Keratinocyte (primary cell): Measurements from ENCODE around the gene MAGI1. TPM values are rescaled to one million over a fixed set of nuclear protein-coding genes. Genes with fewer than 3 reads are reported as not detected.

Experiments
- DNase-seq: peaks from one replicate; pipeline ENCODE4 v3.0.0-alpha.2; 2011; ENCODE audit warnings: low read depth, missing footprints, low spot score
- FAIRE-seq: peaks from 2 replicates; lab custom pipeline; 2011; peaks lifted over from hg19 to GRCh38; lab: Jason Lieb, UNC
- H2AFZ ChIP-seq: 2 replicates; pipeline ENCODE4 v1.6.0; 2012; ENCODE audit warnings: low read length, control low read depth, inconsistent platforms; ENCODE audit not compliant: control insufficient read depth
- H3K27ac ChIP-seq: 2 replicates; pipeline ENCODE4 v1.5.1; 2011; ENCODE audit warnings: low read length; ENCODE audit not compliant: control insufficient read depth, insufficient read depth
- H3K27me3 ChIP-seq: 3 replicates; pipeline ENCODE4 v1.6.0; 2011; ENCODE audit warnings: low read length; ENCODE audit not compliant: control insufficient read depth, insufficient read depth; ENCODE audit errors: extremely low read depth
- H3K36me3 ChIP-seq, 2 experiments: 2 replicates in 1 of 2; 3 replicates in 1 of 2; pipeline ENCODE4 v1.5.1; 2011; ENCODE audit warnings: low read length in 2 of 2, mild to moderate bottlenecking in 1 of 2; ENCODE audit not compliant: control insufficient read depth in 2 of 2, insufficient read depth in 2 of 2; ENCODE audit errors: extremely low read depth in 1 of 2
- H3K4me1 ChIP-seq: 3 replicates; pipeline ENCODE4 v1.5.1; 2011; ENCODE audit warnings: low read length; ENCODE audit not compliant: control insufficient read depth, insufficient read depth; ENCODE audit errors: extremely low read depth
- H3K4me2 ChIP-seq: 3 replicates; pipeline ENCODE4 v1.6.0; 2011; ENCODE audit warnings: low read depth, low read length; ENCODE audit not compliant: control insufficient read depth, insufficient read depth; ENCODE audit errors: extremely low read depth
- H3K4me3 ChIP-seq, 3 experiments: fragments of 200-600 bp in 1 of 3; sonication (generic) in 1 of 3; 2 replicates in 2 of 3; 3 replicates in 1 of 3; pipeline ENCODE4 v1.5.1; 2011 to 2016; ENCODE audit warnings: low read length in 3 of 3, mild to moderate bottlenecking in 3 of 3, control low read depth in 2 of 3, inconsistent platforms in 1 of 3, low read depth in 1 of 3, mixed read lengths in 1 of 3, mixed run types in 1 of 3, moderate library complexity in 1 of 3; ENCODE audit not compliant: control insufficient read depth in 2 of 3, insufficient read depth in 2 of 3; ENCODE audit errors: extremely low read depth in 1 of 3
- H3K79me2 ChIP-seq: 2 replicates; pipeline ENCODE4 v1.6.0; 2012; ENCODE audit warnings: low read length; ENCODE audit not compliant: control insufficient read depth, insufficient read depth
- H3K9ac ChIP-seq: 3 replicates; pipeline ENCODE4 v1.6.0; 2011; ENCODE audit warnings: low read length; ENCODE audit not compliant: control insufficient read depth, insufficient read depth; ENCODE audit errors: extremely low read depth
- H3K9me1 ChIP-seq: 3 replicates; pipeline ENCODE4 v1.6.0; 2011; ENCODE audit warnings: low read length; ENCODE audit not compliant: control insufficient read depth, insufficient read depth; ENCODE audit errors: extremely low read depth
- H3K9me3 ChIP-seq: 2 replicates; pipeline ENCODE4 v1.5.1; 2012; ENCODE audit warnings: low read depth, low read length; ENCODE audit not compliant: control insufficient read depth
- H4K20me1 ChIP-seq: 3 replicates; pipeline ENCODE4 v1.6.0; 2011; ENCODE audit warnings: low read length; ENCODE audit not compliant: control insufficient read depth, insufficient read depth; ENCODE audit errors: extremely low read depth
- EZH2 ChIP-seq: IDR thresholded peaks from one replicate; pipeline ENCODE4 v1.6.1; 2012; ENCODE audit warnings: inconsistent platforms, mild to moderate bottlenecking, low read length, moderate library complexity
- dilution Hi-C: fragments of 300-500 bp; cut with MboI; formaldehyde crosslinking; loops from one replicate; pipeline ENCODE4 v1.7.0; 2020; ENCODE audit warnings: low sequenced_read_pairs; ENCODE audit not compliant: extremely low pct_ligation_motif_present
- polyA plus RNA-seq, 5 experiments: library from polyadenylated mRNA; depleted of rRNA in 3 of 5; stranded (reverse) in 3 of 5; stranded (forward) in 1 of 5; unstranded in 1 of 5; fragments of >200 nt; gene quantifications; 1 replicate in 1 of 5; 2 replicates in 3 of 5; 3 replicates in 1 of 5; pipeline versions ENCODE4 v1.2.1 to v1.2.3, GENCODE V29; 2011 to 2012; ENCODE audit warnings: missing spikeins in 2 of 5, low read depth in 1 of 5, low replicate concordance in 1 of 5
- TF ChIP-seq, protein P1 (sequence below), 3 experiments: IDR thresholded peaks in 1 of 3; conservative IDR thresholded peaks in 1 of 3; optimal IDR thresholded peaks in 1 of 3; 2 replicates in 2 of 3; 3 replicates in 1 of 3; pipeline versions ENCODE3 to v1.5.1; 2011; ENCODE audit warnings: low read length in 3 of 3, mild to moderate bottlenecking in 3 of 3, moderate library complexity in 2 of 3, control low read depth in 1 of 3, inconsistent platforms in 1 of 3; ENCODE audit not compliant: insufficient read depth in 2 of 3; ENCODE audit errors: extremely low read depth in 1 of 3

MAGI1 gene
- polyA plus RNA-seq, 1 donor (not counting 4 experiments of a cell fraction or from before 2014, with no cell fraction given): 10.9 TPM

DNA sequence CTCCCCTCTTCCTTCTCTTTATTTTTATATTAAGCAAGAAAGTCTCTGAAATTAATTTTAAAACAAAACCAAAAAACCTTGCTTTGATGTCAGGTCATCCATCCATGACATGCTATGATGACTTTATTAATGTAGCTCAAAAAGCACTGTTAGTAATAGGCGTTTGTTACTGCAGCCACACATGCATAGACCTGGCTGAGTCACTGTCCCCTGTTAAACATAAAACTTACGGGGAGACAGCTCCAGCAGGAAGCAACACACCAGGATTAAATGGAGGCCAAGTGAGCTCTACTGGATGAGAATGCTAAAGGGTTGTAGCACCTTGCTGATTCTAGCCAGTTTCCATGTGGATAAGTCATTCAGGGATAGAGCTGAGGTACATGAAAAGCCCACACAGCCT is 661.1 kb downstream of the MAGI1 start:
- Histone ChIP-seq H3K9ac (no peak overlapping the region), H3K4me2 (no peak overlapping the region), H3K27me3 (no peaks in the 10 kb centered on the region), H3K27ac (no peak overlapping the region), H3K9me1 (no peaks in the 10 kb centered on the region), H2AFZ (no peak overlapping the region), H3K36me3 (peaks cover 0 to 7% of the 10 kb centered on the region in 2 experiments), H3K79me2 (no peaks in the 10 kb centered on the region), H3K4me3 (no peak overlapping the region), H3K4me1 (no peaks in the 10 kb centered on the region), H4K20me1 (no peaks in the 10 kb centered on the region), H3K9me3 (no peaks in the 10 kb centered on the region)
- no peak for DNase-seq
- FAIRE-seq: no peak
- TF ChIP-seq EZH2: no peak
- dilution Hi-C loops: no loop called here

DNA sequence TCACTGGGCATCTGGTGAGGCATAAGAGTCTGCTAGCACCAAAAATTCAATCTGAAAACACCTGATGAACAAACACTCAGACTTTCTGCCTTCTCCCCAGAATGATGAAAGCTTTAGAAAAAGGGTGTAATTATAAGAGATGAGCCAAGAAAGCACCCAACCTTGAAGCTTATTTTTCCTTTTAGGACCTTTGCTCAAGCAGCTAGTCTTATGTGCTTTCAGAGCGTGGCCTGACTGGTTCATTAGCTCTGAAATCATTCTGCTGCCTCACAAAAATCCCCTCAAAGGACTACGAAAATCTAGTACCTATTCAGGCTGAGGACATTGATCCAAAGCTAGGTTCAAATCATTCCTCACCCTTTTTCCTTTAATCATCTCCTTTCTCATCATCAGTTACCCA is 662.3 kb downstream of the MAGI1 start:
- no peak overlapping the region for H3K27ac ChIP-seq
- FAIRE-seq (no peak), DNase-seq (no peak)
- no peak overlapping the region for H2AFZ ChIP-seq
- no peaks in the 10 kb centered on the region for H3K27me3 ChIP-seq
- no peak overlapping the region for H3K4me2 ChIP-seq
- H3K9me1 ChIP-seq: no peaks in the 10 kb centered on the region
- H3K4me1 ChIP-seq: no peaks in the 10 kb centered on the region
- TF ChIP-seq EZH2: no peak
- TF ChIP-seq, protein P1, sequence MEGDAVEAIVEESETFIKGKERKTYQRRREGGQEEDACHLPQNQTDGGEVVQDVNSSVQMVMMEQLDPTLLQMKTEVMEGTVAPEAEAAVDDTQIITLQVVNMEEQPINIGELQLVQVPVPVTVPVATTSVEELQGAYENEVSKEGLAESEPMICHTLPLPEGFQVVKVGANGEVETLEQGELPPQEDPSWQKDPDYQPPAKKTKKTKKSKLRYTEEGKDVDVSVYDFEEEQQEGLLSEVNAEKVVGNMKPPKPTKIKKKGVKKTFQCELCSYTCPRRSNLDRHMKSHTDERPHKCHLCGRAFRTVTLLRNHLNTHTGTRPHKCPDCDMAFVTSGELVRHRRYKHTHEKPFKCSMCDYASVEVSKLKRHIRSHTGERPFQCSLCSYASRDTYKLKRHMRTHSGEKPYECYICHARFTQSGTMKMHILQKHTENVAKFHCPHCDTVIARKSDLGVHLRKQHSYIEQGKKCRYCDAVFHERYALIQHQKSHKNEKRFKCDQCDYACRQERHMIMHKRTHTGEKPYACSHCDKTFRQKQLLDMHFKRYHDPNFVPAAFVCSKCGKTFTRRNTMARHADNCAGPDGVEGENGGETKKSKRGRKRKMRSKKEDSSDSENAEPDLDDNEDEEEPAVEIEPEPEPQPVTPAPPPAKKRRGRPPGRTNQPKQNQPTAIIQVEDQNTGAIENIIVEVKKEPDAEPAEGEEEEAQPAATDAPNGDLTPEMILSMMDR (optimal IDR thresholded peaks at IDR 0.05 in 1 of 3, IDR thresholded peaks at IDR 0.05 in 1 of 3, conservative IDR thresholded peaks at IDR 0.05 in 1 of 3; ENCODE audit: extremely low read depth in 1 of 3, insufficient read depth in 2 of 3, low read length in 3 of 3): no peak
- H3K9ac ChIP-seq: no peak overlapping the region
- no peaks in the 10 kb centered on the region for H4K20me1 ChIP-seq
- dilution Hi-C loops: no loop called here
- H3K36me3 ChIP-seq: peaks cover 0 to 3% of the 10 kb centered on the region in 2 experiments
- no peak overlapping the region for H3K4me3 ChIP-seq
- no peaks in the 10 kb centered on the region for H3K79me2 ChIP-seq
- no peaks in the 10 kb centered on the region for H3K9me3 ChIP-seq

DNA sequence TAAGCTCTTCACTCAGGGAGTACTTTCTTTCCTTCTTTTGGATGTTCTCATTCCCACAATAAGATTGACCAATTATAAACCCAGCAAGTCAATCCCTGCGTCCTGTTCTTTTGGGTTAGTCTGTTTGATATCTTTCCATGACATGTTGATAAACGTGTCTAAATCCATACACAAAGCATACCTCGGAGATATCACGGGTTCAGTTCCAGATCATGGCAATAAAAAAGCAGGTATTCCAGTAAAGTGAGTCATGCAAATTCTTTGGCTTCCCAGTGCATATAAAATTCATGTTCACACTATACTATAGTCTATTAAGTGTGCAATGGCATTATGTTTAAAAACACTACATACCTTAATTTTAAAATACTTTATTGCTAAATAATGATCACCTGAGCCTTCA is 667.7 kb downstream of the MAGI1 start:
- no peak overlapping the region for H2AFZ ChIP-seq
- H3K4me2 ChIP-seq: no peak overlapping the region
- no peak overlapping the region for H3K9ac ChIP-seq
- no peaks in the 10 kb centered on the region for H4K20me1 ChIP-seq
- no peaks in the 10 kb centered on the region for H3K4me1 ChIP-seq
- dilution Hi-C loops: no loop called here
- no peak overlapping the region for H3K4me3 ChIP-seq
- FAIRE-seq (no peak), DNase-seq (no peak)
- no peaks in the 10 kb centered on the region for H3K9me1 ChIP-seq
- TF ChIP-seq, protein P1 (optimal IDR thresholded peaks at IDR 0.05 in 1 of 3, IDR thresholded peaks at IDR 0.05 in 1 of 3, conservative IDR thresholded peaks at IDR 0.05 in 1 of 3; ENCODE audit: extremely low read depth in 1 of 3, insufficient read depth in 2 of 3, low read length in 3 of 3): no peak
- TF ChIP-seq EZH2: no peak
- no peaks in the 10 kb centered on the region for H3K79me2 ChIP-seq
- H3K9me3 ChIP-seq: no peaks in the 10 kb centered on the region
- H3K27ac ChIP-seq: no peak overlapping the region
- no peaks in the 10 kb centered on the region for H3K36me3 ChIP-seq
- no peaks in the 10 kb centered on the region for H3K27me3 ChIP-seq
